HCT116 (cell line): ENCODE data around the gene ACSL6. TPM values are rescaled to one million over a fixed set of nuclear protein-coding genes. Genes with fewer than 3 reads are reported as not detected.

Experiments
- ATAC-seq: fragments of 200-7000 bp; cut with Tn5 transposase; 2 replicates; pipeline ENCODE4 v1.9.1; 2020; ENCODE audit warnings: mild to moderate bottlenecking, moderate library complexity
- BruUV-seq: library from RNA; stranded (reverse); fragments of 400-500 nt; replicated peaks from 2 replicates; lab custom pipeline; 2021; lab: Mats Ljungman, UMichigan
- CTCF ChIA-PET: fragments of 300-600 bp; sonication (Branson Sonifier 250); formaldehyde crosslinking; loops from one replicate; lab custom pipeline; 2021; ENCODE audit warnings: antibody characterized with exemption; lab: Charles Lee
- POLR2A ChIA-PET: fragments of 300-600, 350-600 bp; sonication (Branson Sonifier 250); formaldehyde crosslinking; loops from one replicate; lab custom pipeline; 2021; ENCODE audit warnings: antibody characterized with exemption; lab: Charles Lee
- RAD21 ChIA-PET, 2 experiments: fragments of 300-600 bp; sonication (Branson Sonifier 250); formaldehyde crosslinking; loops; one replicate each; lab custom pipeline; 2023; ENCODE audit warnings: low total read pairs in 2 of 2; ENCODE audit not compliant: uncharacterized antibody in 2 of 2, unreplicated experiment in 2 of 2, low non-redundant PET in 1 of 2; lab: Charles Lee
- DNase-seq: peaks from one replicate; pipeline ENCODE4 v3.0.0-alpha.2; 2010; ENCODE audit warnings: low read depth, low spot score
- H2AFZ ChIP-seq: fragments of 200-600 bp; shearing (Covaris generic), sonication (generic); 2 replicates; pipeline ENCODE4 v1.6.1; 2017; ENCODE audit warnings: low read depth, mixed run types, mixed read lengths, antibody characterized with exemption, low read length; ENCODE audit not compliant: poor library complexity, severe bottlenecking
- H3K27ac ChIP-seq: 2 replicates; pipeline ENCODE4 v1.5.1; 2012; ENCODE audit warnings: low read depth, low read length
- H3K27me3 ChIP-seq: fragments of 200-600 bp; sonication (generic); 2 replicates; pipeline ENCODE4 v1.6.1; 2016; ENCODE audit warnings: mixed run types, low read length, mixed read lengths; ENCODE audit not compliant: insufficient read depth
- H3K36me3 ChIP-seq, 2 experiments: fragments of 200-500 bp in 1 of 2; fragments of 200-600 bp in 1 of 2; sonication (Bioruptor generic) in 1 of 2; sonication (generic) in 1 of 2; 2 replicates each; pipeline versions ENCODE4 v1.5.1 to v1.6.1; 2014 to 2016; ENCODE audit warnings: low read length in 2 of 2, inconsistent platforms in 1 of 2, mixed read lengths in 1 of 2, mixed run types in 1 of 2; ENCODE audit not compliant: insufficient read depth in 2 of 2, control insufficient read depth in 1 of 2
- H3K4me1 ChIP-seq, 2 experiments: fragments of 200-600 bp in 1 of 2; sonication (generic) in 1 of 2; 2 replicates each; pipeline versions ENCODE4 v1.5.1 to v1.6.1; 2012 to 2017; ENCODE audit warnings: low read length in 2 of 2, inconsistent platforms in 1 of 2, mild to moderate bottlenecking in 1 of 2, mixed read lengths in 1 of 2, mixed run types in 1 of 2, moderate library complexity in 1 of 2; ENCODE audit not compliant: insufficient read depth in 2 of 2, control insufficient read depth in 1 of 2
- H3K4me2 ChIP-seq: fragments of 200-600 bp; sonication (generic); 2 replicates; pipeline ENCODE4 v1.6.1; 2017; ENCODE audit warnings: mixed run types, low read length, mixed read lengths
- H3K4me3 ChIP-seq, 2 experiments: fragments of 200-600 bp in 1 of 2; sonication (generic) in 1 of 2; replicated peaks in 1 of 2; 2 replicates each; pipeline ENCODE4 v1.5.1; 2011 to 2016; ENCODE audit warnings: low read length in 2 of 2, control low read depth in 1 of 2, low read depth in 1 of 2, mild to moderate bottlenecking in 1 of 2, mixed read lengths in 1 of 2, mixed run types in 1 of 2
- H3K79me2 ChIP-seq: fragments of 200-600 bp; sonication (generic); 2 replicates; pipeline ENCODE4 v1.6.1; 2017; ENCODE audit warnings: mild to moderate bottlenecking, mixed run types, low read length, moderate library complexity, mixed read lengths; ENCODE audit not compliant: insufficient read depth
- H3K9ac ChIP-seq: fragments of 200-600 bp; sonication (generic); 2 replicates; pipeline ENCODE4 v1.6.1; 2016; ENCODE audit warnings: low read length, mixed read lengths
- H3K9me2 ChIP-seq: fragments of 200-600 bp; sonication (generic), shearing (Covaris generic); 2 replicates; pipeline ENCODE4 v1.6.1; 2017; ENCODE audit warnings: mixed run types, mild to moderate bottlenecking, moderate library complexity; ENCODE audit not compliant: insufficient read depth
- H3K9me3 ChIP-seq, 2 experiments: fragments of 200-500 bp in 1 of 2; fragments of 200-600 bp in 1 of 2; sonication (Bioruptor generic) in 1 of 2; sonication (generic) in 1 of 2; 2 replicates each; pipeline ENCODE4 v1.6.1; 2014 to 2017; ENCODE audit warnings: low read length in 2 of 2, mixed read lengths in 2 of 2, inconsistent platforms in 1 of 2, low read depth in 1 of 2, mild to moderate bottlenecking in 1 of 2, mixed run types in 1 of 2, moderate library complexity in 1 of 2; ENCODE audit not compliant: control insufficient read depth in 1 of 2, insufficient read depth in 1 of 2
- H4K20me1 ChIP-seq: fragments of 200-600 bp; sonication (generic), shearing (Covaris generic); 2 replicates; pipeline ENCODE4 v1.6.1; 2017; ENCODE audit warnings: mixed run types, mild to moderate bottlenecking, moderate library complexity; ENCODE audit not compliant: insufficient read depth
- ATF3 ChIP-seq: IDR thresholded peaks from 2 replicates; pipeline ENCODE4 v1.6.1; 2012
- CBX3 ChIP-seq: IDR thresholded peaks from 2 replicates; pipeline ENCODE4 v1.6.1; 2012; ENCODE audit warnings: low read depth
- CTCF ChIP-seq, 3 experiments: fragments of 200-600 bp in 1 of 3; sonication (generic) in 1 of 3; IDR thresholded peaks in 2 of 3; conservative IDR thresholded peaks in 1 of 3; 2 replicates each; pipeline ENCODE4 v1.5.1; 2012 to 2017; ENCODE audit warnings: low read depth in 2 of 3, low read length in 2 of 3, antibody characterized with exemption in 1 of 3, borderline replicate concordance in 1 of 3, control low read depth in 1 of 3, mild to moderate bottlenecking in 1 of 3, mixed read lengths in 1 of 3, mixed run types in 1 of 3, moderate library complexity in 1 of 3; ENCODE audit not compliant: insufficient read depth in 1 of 3
- EGR1 ChIP-seq: IDR thresholded peaks from 2 replicates; pipeline ENCODE4 v1.6.1; 2012; ENCODE audit warnings: low read depth
- ELF1 ChIP-seq: IDR thresholded peaks from 2 replicates; pipeline ENCODE4 v1.6.1; 2012; ENCODE audit warnings: low read depth, borderline replicate concordance
- EZH2 ChIP-seq: fragments of 200-600 bp; sonication (generic); IDR thresholded peaks from 2 replicates; pipeline ENCODE4 v1.6.1; 2017; ENCODE audit warnings: antibody characterized with exemption, mixed run types
- EZH2phosphoT487 ChIP-seq: fragments of 200-600 bp; IDR thresholded peaks from 2 replicates; pipeline ENCODE4 v1.6.1; 2018; ENCODE audit warnings: antibody characterized with exemption, borderline replicate concordance
- FOSL1 ChIP-seq: IDR thresholded peaks from 2 replicates; pipeline ENCODE4 v1.6.1; 2012; ENCODE audit warnings: low read depth
- MAX ChIP-seq: IDR thresholded peaks from 2 replicates; pipeline ENCODE4 v1.6.1; 2012
- POLR2A ChIP-seq: IDR thresholded peaks from 2 replicates; pipeline ENCODE4 v1.7.0; 2011; ENCODE audit warnings: borderline replicate concordance; ENCODE audit not compliant: insufficient read depth, insufficient read length; ENCODE audit errors: extremely low read depth
- POLR2AphosphoS5 ChIP-seq: IDR thresholded peaks from 2 replicates; pipeline ENCODE4 v1.6.1; 2011; ENCODE audit warnings: mild to moderate bottlenecking, low read depth, low read length, moderate library complexity
- RAD21 ChIP-seq: IDR thresholded peaks from 2 replicates; pipeline ENCODE4 v1.6.1; 2012; ENCODE audit warnings: low read depth, mild to moderate bottlenecking
- REST ChIP-seq: IDR thresholded peaks from 2 replicates; pipeline ENCODE4 v1.6.1; 2012; ENCODE audit warnings: low read depth
- SIN3A ChIP-seq: IDR thresholded peaks from 2 replicates; pipeline ENCODE4 v1.6.1; 2012; ENCODE audit warnings: low read depth
- SP1 ChIP-seq: IDR thresholded peaks from 2 replicates; pipeline ENCODE4 v1.6.1; 2012; ENCODE audit warnings: low read depth
- SRF ChIP-seq: IDR thresholded peaks from 2 replicates; pipeline ENCODE4 v1.6.1; 2012; ENCODE audit warnings: low read depth
- TCF7L2 ChIP-seq: IDR thresholded peaks from 2 replicates; pipeline ENCODE4 v1.7.0; 2011; ENCODE audit warnings: borderline replicate concordance, inconsistent platforms; ENCODE audit not compliant: insufficient read depth, insufficient read length; ENCODE audit errors: extremely low read depth
- ZBTB33 ChIP-seq: IDR thresholded peaks from 2 replicates; pipeline ENCODE4 v1.6.1; 2011; ENCODE audit warnings: mild to moderate bottlenecking, low read length, moderate library complexity; ENCODE audit not compliant: insufficient replicate concordance; ENCODE audit errors: extremely low read depth
- ZFX ChIP-seq: fragments of 450-650 bp; IDR thresholded peaks from 2 replicates; pipeline ENCODE4 v1.6.1; 2017
- intact Hi-C: fragments of 100-400 bp; cut with micrococcal nuclease; formaldehyde crosslinking; loops from 2 replicates; pipeline ENCODE4 v1.10.0; 2022
- total RNA-seq: library from RNA; stranded (reverse); gene quantifications from one replicate; pipeline ENCODE4 v1.2.1, GENCODE V29; 2021; ENCODE audit not compliant: unreplicated experiment

ACSL6 gene
- total RNA-seq, 1 experiment from 2014 or later, result 2.3 TPM

GRCh38 chr5:131906668-131907067 lies 104.8 kb downstream of the ACSL6 start:
- BruUV-seq, result no TSS peak
- Histone ChIP-seq H3K9ac (no peak overlapping the region), H3K4me2 (no peak overlapping the region), H3K79me2 (no peaks in the 10 kb centered on the region), H3K4me3 (no peak overlapping the region), H3K27ac (no peak overlapping the region), H3K4me1 (no peaks in the 10 kb centered on the region), H2AFZ (no peak overlapping the region), H3K27me3 (no peaks in the 10 kb centered on the region), H4K20me1 (no peaks in the 10 kb centered on the region), H3K9me2 (no peaks in the 10 kb centered on the region), H3K36me3 (no peaks in the 10 kb centered on the region), H3K9me3 (no peaks in the 10 kb centered on the region)
- TF ChIP-seq SIN3A (no peak), SRF (no peak), ATF3 (no peak), MAX (no peak), ELF1 (no peak), EGR1 (no peak), TCF7L2 (no peak), FOSL1 (no peak), EZH2phosphoT487 (no peak), EZH2 (no peak), ZFX (no peak), CTCF (IDR thresholded peaks at IDR 0.05 in 2 of 3, conservative IDR thresholded peaks at IDR 0.05 in 1 of 3; ENCODE audit: borderline replicate concordance in 1 of 3, insufficient read depth in 1 of 3, low read depth in 2 of 3, low read length in 2 of 3) (no peak), REST (no peak), SP1 (no peak), POLR2A (no peak), ZBTB33 (no peak), CBX3 (no peak), POLR2AphosphoS5 (no peak), RAD21 (no peak)
- RAD21 ChIA-PET, result no interaction called here
- CTCF ChIA-PET, result no interaction called here
- DNase-seq (no peak), ATAC-seq (no peak)
- intact Hi-C loops, result no loop called here
- POLR2A ChIA-PET, result no interaction called here
